GM18868 (cell line): Measurements from ENCODE around the gene SIX5.

Source experiments
- ATAC-seq: cut with Tn5 transposase; IDR thresholded peaks from one replicate; pipeline ENCODE4 v1.9.1; 2021; ENCODE audit warnings: mild to moderate bottlenecking, moderate library complexity; ENCODE audit not compliant: unreplicated experiment

Gene SIX5

GRCh38 chr19:45777395-45777961 is 8.4 kb upstream of the SIX5 start:
- ATAC-seq = no peak

GRCh38 chr19:45774765-45775164 is 5.7 kb upstream of the SIX5 start:
- ATAC-seq = no peak

- ATAC-seq = no peak
These were observed 4.3 kb upstream of the SIX5 start for GRCh38 chr19:45773384-45773783.

GRCh38 chr19:45772912-45773311 is 3.9 kb upstream of the SIX5 start:
- no peak for ATAC-seq

- ATAC-seq = no peak
These were observed 3.2 kb upstream of the SIX5 start for GRCh38 chr19:45772130-45772840.

GRCh38 chr19:45771311-45771933 is 2.4 kb upstream of the SIX5 start:
- no peak for ATAC-seq

GRCh38 chr19:45770192-45771101 is 1.4 kb upstream of the SIX5 start:
- peak; percentile 53 for ATAC-seq

- ATAC-seq = no peak
These were observed 754 bp upstream of the SIX5 start for GRCh38 chr19:45769821-45770191.

- no peak for ATAC-seq
These were observed 433 bp downstream of the SIX5 start for GRCh38 chr19:45768655-45768983.

- no peak for ATAC-seq
These were observed 984 bp downstream of the SIX5 start for GRCh38 chr19:45767881-45768654.

- ATAC-seq = no peak
These were observed 1.6 kb downstream of the SIX5 start for GRCh38 chr19:45767410-45767880.

- no peak for ATAC-seq
These were observed 2.1 kb downstream of the SIX5 start for GRCh38 chr19:45766869-45767346.

GRCh38 chr19:45766296-45766868 is 2.7 kb downstream of the SIX5 start:
- ATAC-seq = no peak

GRCh38 chr19:45765702-45766295 is 3.3 kb downstream of the SIX5 start:
- no peak for ATAC-seq

- ATAC-seq = no peak
These were observed 3.9 kb downstream of the SIX5 start for GRCh38 chr19:45764945-45765701.

GRCh38 chr19:45764475-45764874 is 4.6 kb downstream of the SIX5 start:
- no peak for ATAC-seq

GRCh38 chr19:45763691-45764294 is 5.3 kb downstream of the SIX5 start:
- no peak for ATAC-seq

- ATAC-seq = no peak
These were observed 6.0 kb downstream of the SIX5 start for GRCh38 chr19:45762870-45763631.
